Stimulated activated CD8-positive, alpha-beta memory T cell treated with anti-CD3 and anti-CD28 coated beads, Interleukin-4, amount 100 ng/mL, for 24 hours (primary cell): Measurements from ENCODE around the gene NFIX.
"Not testable (repeated sequence)": the region's sequence is repeated elsewhere in the genome, so short reads cannot be mapped to it uniquely, and the experiment has no call there.

Experiments used
- DNase-seq: peaks from one replicate; pipeline ENCODE4 v3.0.0-alpha.2; 2020; ENCODE audit warnings: low read depth

The NFIX gene

GRCh38 chr19:12959481-12959880, 35.8 kb upstream of the NFIX start:
- no peak for DNase-seq

- peak; percentile 72 for DNase-seq
Measured at GRCh38 chr19:12965017-12965811, 30.1 kb upstream of the NFIX start.

GRCh38 chr19:12965812-12966135, 29.5 kb upstream of the NFIX start:
- no peak for DNase-seq

- no peak for DNase-seq
Measured at GRCh38 chr19:12967907-12968306, 27.4 kb upstream of the NFIX start.

- DNase-seq = no peak
Measured at GRCh38 chr19:12969292-12969988, 25.8 kb upstream of the NFIX start, which contains the start of gene DAND5. Gene DAND5, plus strand, starts transcription at chr19:12969576. Its CDS starts 85 bp downstream, at chr19:12969661.

GRCh38 chr19:12970070-12970820, 25.0 kb upstream of the NFIX start:
- DNase-seq = no peak

- no peak for DNase-seq
Measured at GRCh38 chr19:12973236-12973635, 22.0 kb upstream of the NFIX start.

GRCh38 chr19:12974301-12975220, 20.7 kb upstream of the NFIX start:
- DNase-seq = no peak

GRCh38 chr19:12975221-12975741, 20.0 kb upstream of the NFIX start:
- no peak for DNase-seq

- DNase-seq = not testable (repeated sequence)
Measured at GRCh38 chr19:12976109-12976508, 19.2 kb upstream of the NFIX start.

- DNase-seq = no peak
Measured at GRCh38 chr19:12979974-12980373, 15.3 kb upstream of the NFIX start.

- no peak for DNase-seq
Measured at GRCh38 chr19:12982648-12983047, 12.6 kb upstream of the NFIX start.

GRCh38 chr19:12983091-12983490, 12.2 kb upstream of the NFIX start:
- no peak for DNase-seq

GRCh38 chr19:12983542-12984142, 11.6 kb upstream of the NFIX start:
- DNase-seq = peak; percentile 70

GRCh38 chr19:12984143-12984627, 11.1 kb upstream of the NFIX start:
- no peak for DNase-seq

- DNase-seq = no peak
Measured at GRCh38 chr19:12984683-12985048, 10.6 kb upstream of the NFIX start.

GRCh38 chr19:12985049-12985776, 10.1 kb upstream of the NFIX start:
- DNase-seq = peak; percentile 12

- DNase-seq = no peak
Measured at GRCh38 chr19:12986726-12987125, 8.5 kb upstream of the NFIX start.

- DNase-seq = no peak
Measured at GRCh38 chr19:12987190-12987589, 8.1 kb upstream of the NFIX start.

- no peak for DNase-seq
Measured at GRCh38 chr19:12987781-12988180, 7.5 kb upstream of the NFIX start.
